MV-4-11 (cell line): ENCODE data around the gene EIF5A.
A peak's percentile ranks its signal among the peaks of the same experiment; 100 is the strongest.

Experiments
- DNase-seq: peaks from one replicate; lab custom pipeline; 2025; lab: John Stamatoyannopoulos, UW

The EIF5A gene

DNA sequence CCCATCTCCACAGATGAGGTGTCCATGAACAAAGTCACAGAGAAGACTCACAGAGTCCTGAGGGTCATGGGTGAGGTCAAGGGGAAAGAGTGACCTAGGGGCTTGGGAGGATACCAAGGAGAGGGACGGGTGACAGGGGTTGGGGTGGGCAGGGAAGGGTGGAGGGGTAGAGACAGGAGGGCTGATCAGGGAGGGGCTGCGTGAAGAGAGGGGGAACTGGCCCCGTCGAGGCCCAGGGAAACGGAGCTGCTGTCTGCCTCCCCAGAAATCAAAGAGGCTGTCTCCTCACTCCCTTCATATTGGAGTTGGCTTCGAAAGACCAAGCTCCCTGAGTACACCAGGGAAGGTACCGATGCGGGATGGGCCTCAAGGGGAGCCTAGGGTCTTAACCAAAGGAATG is 48.1 kb downstream of the EIF5A start:
- DNase-seq, result no peak

GRCh38 chr17:7356072-7356549 is 48.7 kb downstream of the EIF5A start:
- DNase-seq, result peak; percentile 69

DNA sequence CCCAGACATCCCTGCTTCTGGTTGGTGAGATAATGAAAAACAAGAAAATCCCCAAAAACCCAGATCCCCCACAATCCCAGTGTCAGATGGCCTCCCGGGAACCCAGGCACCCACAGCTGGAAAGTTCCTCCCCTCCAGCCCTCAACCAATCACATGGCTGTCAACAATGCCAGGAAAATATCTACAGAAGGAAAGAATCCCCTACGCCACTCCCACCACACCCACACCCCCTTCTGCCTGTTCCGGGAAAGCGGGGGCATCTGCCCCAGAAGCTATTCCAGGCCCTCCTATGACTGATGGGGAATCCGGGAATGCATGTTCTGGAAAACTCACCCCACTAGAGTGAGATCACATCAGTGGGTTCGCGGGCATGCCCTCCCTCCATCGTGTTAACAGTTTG is 49.3 kb downstream of the EIF5A start:
- DNase-seq, result no peak

GRCh38 chr17:7357381-7357780 is 50.0 kb downstream of the EIF5A start:
- DNase-seq, result no peak

GRCh38 chr17:7361906-7362305 is 54.5 kb downstream of the EIF5A start:
- DNase-seq, result no peak
